Endothelial cell of umbilical vein (primary cell): ENCODE data around the gene IGF2R. TPM values are rescaled to one million over a fixed set of nuclear protein-coding genes. Genes with fewer than 3 reads are reported as not detected.

Source experiments
- Bru-seq: library from RNA; stranded (reverse); fragments of 400-500 nt; gene quantifications from one replicate; lab custom pipeline; 2021; lab: Mats Ljungman, UMichigan
- BruChase-seq, 2 experiments: library from RNA; stranded (reverse); fragments of 400-500 nt; gene quantifications; one replicate each; lab custom pipeline; 2021; lab: Mats Ljungman, UMichigan
- BruUV-seq: library from RNA; stranded (reverse); fragments of 400-500 nt; replicated peaks from 2 replicates; lab custom pipeline; 2021; lab: Mats Ljungman, UMichigan
- CTCF ChIA-PET: fragments of 300-600, 350-600 bp; sonication (Branson Sonifier 250); formaldehyde crosslinking; loops from one replicate; lab custom pipeline; 2021; ENCODE audit warnings: antibody characterized with exemption, inconsistent platforms; lab: Charles Lee
- POLR2A ChIA-PET: fragments of 300-600, 350-600 bp; sonication (Branson Sonifier 250); formaldehyde crosslinking; loops from one replicate; lab custom pipeline; 2021; ENCODE audit warnings: antibody characterized with exemption, inconsistent platforms; lab: Charles Lee
- DNase-seq: peaks from one replicate; pipeline ENCODE4 v3.0.0-alpha.2; 2011; ENCODE audit warnings: low read depth, low spot score
- FAIRE-seq: peaks from 2 replicates; lab custom pipeline; 2011; peaks lifted over from hg19 to GRCh38; lab: Jason Lieb, UNC
- H2AFZ ChIP-seq: 2 replicates; pipeline ENCODE4 v1.6.0; 2012; ENCODE audit warnings: low read depth, low read length, control low read depth, inconsistent platforms
- H3K27ac ChIP-seq: 2 replicates; pipeline ENCODE4 v1.5.1; 2011; ENCODE audit warnings: low read depth, mild to moderate bottlenecking, control low read depth, low read length, moderate library complexity; ENCODE audit not compliant: insufficient read depth
- H3K27me3 ChIP-seq, 2 experiments: 2 replicates each; pipeline versions ENCODE4 v1.6.0 to v1.6.1; 2011; ENCODE audit warnings: low read length in 2 of 2, mixed read lengths in 1 of 2; ENCODE audit not compliant: control insufficient read depth in 2 of 2, insufficient read depth in 2 of 2
- H3K36me3 ChIP-seq, 2 experiments: 2 replicates in 1 of 2; 3 replicates in 1 of 2; pipeline ENCODE4 v1.5.1; 2011; ENCODE audit warnings: low read length in 2 of 2, mild to moderate bottlenecking in 1 of 2, moderate library complexity in 1 of 2; ENCODE audit not compliant: control insufficient read depth in 2 of 2, insufficient read depth in 2 of 2; ENCODE audit errors: extremely low read depth in 1 of 2
- H3K4me1 ChIP-seq: 3 replicates; pipeline ENCODE4 v1.5.1; 2011; ENCODE audit warnings: mild to moderate bottlenecking, low read length; ENCODE audit not compliant: control insufficient read depth, insufficient read depth; ENCODE audit errors: extremely low read depth
- H3K4me2 ChIP-seq: 2 replicates; pipeline ENCODE4 v1.6.1; 2011; ENCODE audit warnings: low read length, control low read depth, mixed read lengths; ENCODE audit not compliant: insufficient read depth
- H3K4me3 ChIP-seq, 3 experiments: fragments of 200-600 bp in 1 of 3; sonication (generic), shearing (Covaris generic) in 1 of 3; replicated peaks in 1 of 3; 2 replicates each; pipeline ENCODE4 v1.5.1; 2011 to 2016; ENCODE audit warnings: control low read depth in 3 of 3, low read length in 3 of 3, mild to moderate bottlenecking in 2 of 3, inconsistent platforms in 1 of 3, low read depth in 1 of 3, moderate library complexity in 1 of 3; ENCODE audit not compliant: insufficient read depth in 1 of 3
- H3K79me2 ChIP-seq: 2 replicates; pipeline ENCODE4 v1.6.0; 2012; ENCODE audit warnings: low read length, inconsistent platforms; ENCODE audit not compliant: control insufficient read depth, insufficient read depth
- H3K9ac ChIP-seq: replicated peaks from 2 replicates; pipeline ENCODE3; 2011; ENCODE audit warnings: low read length, control low read depth; ENCODE audit not compliant: insufficient read depth; ENCODE audit errors: extremely low read depth
- H3K9me1 ChIP-seq: replicated peaks from 3 replicates; pipeline ENCODE4 v1.6.0; 2011; ENCODE audit warnings: mild to moderate bottlenecking, low read length; ENCODE audit not compliant: control insufficient read depth, insufficient read depth; ENCODE audit errors: extremely low read depth
- H3K9me3 ChIP-seq: replicated peaks from 2 replicates; pipeline ENCODE4 v1.5.1; 2012; ENCODE audit warnings: low read length, inconsistent platforms; ENCODE audit not compliant: control insufficient read depth, insufficient read depth
- H4K20me1 ChIP-seq: replicated peaks from 2 replicates; pipeline ENCODE3; 2011; ENCODE audit warnings: mild to moderate bottlenecking, low read length; ENCODE audit not compliant: control insufficient read depth, insufficient read depth; ENCODE audit errors: extremely low read depth
- EZH2 ChIP-seq: IDR thresholded peaks from 2 replicates; pipeline ENCODE4 v1.6.1; 2012; ENCODE audit warnings: borderline replicate concordance, low read depth, mild to moderate bottlenecking, moderate library complexity, low read length, inconsistent platforms; ENCODE audit not compliant: severe bottlenecking
- GATA2 ChIP-seq: IDR thresholded peaks from 2 replicates; pipeline ENCODE4 v1.7.0; 2011; ENCODE audit warnings: low read depth, mild to moderate bottlenecking, moderate library complexity, mixed read lengths, low read length; ENCODE audit not compliant: insufficient read length, insufficient read depth
- MAX ChIP-seq: IDR thresholded peaks from 2 replicates; pipeline ENCODE4 v1.6.1; 2011; ENCODE audit not compliant: insufficient read depth, insufficient read length
- POLR2A ChIP-seq: IDR thresholded peaks from 2 replicates; pipeline ENCODE4 v1.6.1; 2012; ENCODE audit warnings: low read depth, mild to moderate bottlenecking, control low read depth, low read length
- POLR2AphosphoS5 ChIP-seq: IDR thresholded peaks from 2 replicates; pipeline ENCODE4 v1.6.1; 2012; ENCODE audit warnings: low read depth, mild to moderate bottlenecking, control low read depth, low read length, moderate library complexity; ENCODE audit not compliant: insufficient read depth
- dilution Hi-C: fragments of 300-500 bp; cut with MboI; formaldehyde crosslinking; loops from one replicate; pipeline ENCODE4 v1.15.0; 2019; ENCODE audit warnings: low sequenced_read_pairs; ENCODE audit not compliant: extremely low pct_ligation_motif_present
- intact Hi-C: fragments of 100-400 bp; cut with micrococcal nuclease; formaldehyde crosslinking; loops from one replicate; pipeline ENCODE4 v1.10.0; 2022
- long read RNA-seq: library from polyadenylated mRNA; stranded (forward); transcript quantifications from one replicate; pipeline ENCODE4 v2.0.0, GENCODE V29; 2021
- polyA minus RNA-seq, 3 experiments: library from RNA; depleted of rRNA, polyadenylated mRNA; stranded (reverse); fragments of >200 nt; gene quantifications; 1 replicate in 1 of 3; 2 replicates in 2 of 3; pipeline ENCODE4 v1.2.3, GENCODE V29; 2011
- polyA plus RNA-seq, 4 experiments: library from polyadenylated mRNA; depleted of rRNA in 3 of 4; stranded (reverse) in 3 of 4; unstranded in 1 of 4; fragments of >200 nt; gene quantifications; 2 replicates each; pipeline versions ENCODE4 v1.2.1 to v1.2.3, GENCODE V29; 2011 to 2012; ENCODE audit warnings: missing spikeins in 1 of 4
- total RNA-seq: library from RNA; stranded (reverse); gene quantifications from 2 replicates; pipeline ENCODE4 v1.2.3, GENCODE V29; 2021
- TF ChIP-seq, protein P1 (sequence below), 2 donors: IDR thresholded peaks; 1 replicate in 1 of 2; 2 replicates in 1 of 2; pipeline ENCODE4 v1.5.1; 2011; ENCODE audit warnings: low read length in 2 of 2, mild to moderate bottlenecking in 2 of 2, moderate library complexity in 2 of 2, control low read depth in 1 of 2, inconsistent platforms in 1 of 2, low read depth in 1 of 2; ENCODE audit not compliant: insufficient read depth in 1 of 2; ENCODE audit errors: extremely low read depth in 1 of 2

The IGF2R gene, protein sequence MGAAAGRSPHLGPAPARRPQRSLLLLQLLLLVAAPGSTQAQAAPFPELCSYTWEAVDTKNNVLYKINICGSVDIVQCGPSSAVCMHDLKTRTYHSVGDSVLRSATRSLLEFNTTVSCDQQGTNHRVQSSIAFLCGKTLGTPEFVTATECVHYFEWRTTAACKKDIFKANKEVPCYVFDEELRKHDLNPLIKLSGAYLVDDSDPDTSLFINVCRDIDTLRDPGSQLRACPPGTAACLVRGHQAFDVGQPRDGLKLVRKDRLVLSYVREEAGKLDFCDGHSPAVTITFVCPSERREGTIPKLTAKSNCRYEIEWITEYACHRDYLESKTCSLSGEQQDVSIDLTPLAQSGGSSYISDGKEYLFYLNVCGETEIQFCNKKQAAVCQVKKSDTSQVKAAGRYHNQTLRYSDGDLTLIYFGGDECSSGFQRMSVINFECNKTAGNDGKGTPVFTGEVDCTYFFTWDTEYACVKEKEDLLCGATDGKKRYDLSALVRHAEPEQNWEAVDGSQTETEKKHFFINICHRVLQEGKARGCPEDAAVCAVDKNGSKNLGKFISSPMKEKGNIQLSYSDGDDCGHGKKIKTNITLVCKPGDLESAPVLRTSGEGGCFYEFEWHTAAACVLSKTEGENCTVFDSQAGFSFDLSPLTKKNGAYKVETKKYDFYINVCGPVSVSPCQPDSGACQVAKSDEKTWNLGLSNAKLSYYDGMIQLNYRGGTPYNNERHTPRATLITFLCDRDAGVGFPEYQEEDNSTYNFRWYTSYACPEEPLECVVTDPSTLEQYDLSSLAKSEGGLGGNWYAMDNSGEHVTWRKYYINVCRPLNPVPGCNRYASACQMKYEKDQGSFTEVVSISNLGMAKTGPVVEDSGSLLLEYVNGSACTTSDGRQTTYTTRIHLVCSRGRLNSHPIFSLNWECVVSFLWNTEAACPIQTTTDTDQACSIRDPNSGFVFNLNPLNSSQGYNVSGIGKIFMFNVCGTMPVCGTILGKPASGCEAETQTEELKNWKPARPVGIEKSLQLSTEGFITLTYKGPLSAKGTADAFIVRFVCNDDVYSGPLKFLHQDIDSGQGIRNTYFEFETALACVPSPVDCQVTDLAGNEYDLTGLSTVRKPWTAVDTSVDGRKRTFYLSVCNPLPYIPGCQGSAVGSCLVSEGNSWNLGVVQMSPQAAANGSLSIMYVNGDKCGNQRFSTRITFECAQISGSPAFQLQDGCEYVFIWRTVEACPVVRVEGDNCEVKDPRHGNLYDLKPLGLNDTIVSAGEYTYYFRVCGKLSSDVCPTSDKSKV (N-terminal part only)
- 59.7 and 60.2 TPM in 2 replicates for total RNA-seq
- polyA plus RNA-seq: 11.3 and 16.3 TPM in 2 replicates
- polyA plus RNA-seq (2011; cell fraction: cytosol; rRNA removed): 16.8 and 16.9 TPM in 2 replicates
- 29.3 and 33.9 TPM in 2 replicates for polyA plus RNA-seq (2011; cell fraction: nucleus; rRNA removed)
- polyA plus RNA-seq (2012): 35.0 and 39.8 TPM in 2 replicates
- 86.9 and 104 TPM in 2 replicates for polyA minus RNA-seq
- 14.3 TPM for polyA minus RNA-seq (2011; cell fraction: cytosol; rRNA and poly(A)+ RNA removed)
- 71.1 and 81.1 TPM in 2 replicates for polyA minus RNA-seq (2011; cell fraction: nucleus; rRNA and poly(A)+ RNA removed)
- Bru-seq, nascent RNA: percentile 67 among the genes with signal in this experiment
- percentile 75 among the genes with signal in this experiment for BruChase-seq, experiment 1, labeled RNA remaining after a 6-hour chase
- BruChase-seq, experiment 2, labeled RNA remaining after a 2-hour chase: percentile 72 among the genes with signal in this experiment
- long read RNA-seq, full-length matches to known transcripts: 6 of 40 reads
- long read RNA-seq, partial matches to known transcripts: 25 of 40 reads
- long read RNA-seq, other reads (novel, unspliced or antisense): 9 of 40 reads

DNA sequence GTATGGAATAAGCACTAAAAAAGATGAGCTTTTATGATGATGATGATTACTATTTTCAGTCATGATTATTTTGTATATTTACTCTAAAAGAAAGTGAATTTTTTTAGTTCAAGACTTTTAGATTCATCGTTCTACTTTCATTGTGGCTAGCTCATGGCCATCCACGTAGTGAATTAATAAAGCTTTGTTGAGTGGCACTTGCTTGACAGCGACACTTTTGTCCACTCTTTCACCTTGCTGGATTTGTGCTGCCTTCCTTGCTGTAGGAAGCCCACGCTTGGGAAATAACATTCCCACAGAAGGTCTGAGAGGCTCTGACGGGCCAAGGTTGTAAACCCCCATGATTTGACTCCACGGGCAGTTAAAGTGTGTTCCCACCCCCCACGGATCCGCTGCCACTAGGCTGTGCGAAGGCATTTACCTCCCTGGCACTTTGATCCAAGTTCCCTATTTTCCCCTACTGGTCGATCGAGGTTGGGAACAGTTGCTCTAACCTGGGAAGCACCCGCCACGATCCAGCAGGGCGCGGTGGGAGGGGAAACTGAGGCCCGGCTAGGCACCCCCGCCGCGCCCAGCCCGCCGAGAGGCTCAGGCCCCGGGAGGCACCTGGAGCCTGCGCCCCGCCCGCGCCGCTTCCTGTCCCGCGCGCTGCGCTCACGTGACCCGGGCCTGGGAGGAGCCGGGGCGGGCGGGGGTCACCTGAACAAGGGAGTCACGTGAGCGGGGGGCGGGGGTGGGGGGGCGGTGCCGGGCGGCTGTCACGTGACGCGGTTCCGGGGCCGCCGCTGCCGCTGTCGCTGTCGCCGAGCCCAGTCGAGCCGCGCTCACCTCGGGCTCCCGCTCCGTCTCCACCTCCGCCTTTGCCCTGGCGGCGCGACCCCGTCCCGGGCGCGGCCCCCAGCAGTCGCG is at the start of gene IGF2R:
Gene IGF2R (plus strand): TSS at position 788 of the 909 bp plus-strand sequence. CDS start 165 bp downstream, outside the sequence.
- Histone ChIP-seq H3K27ac (peak within 1 kb of the TSS; percentile 58), H3K36me3 (no peaks in the 10 kb centered on the region), H3K9me1 (no peaks in the 10 kb centered on the region), H3K27me3 (peaks cover 6 to 14% of the 10 kb centered on the region in 2 experiments), H3K9ac (peak within 1 kb of the TSS; percentile 76), H4K20me1 (peaks cover 3% of the 10 kb centered on the region), H3K79me2 (peaks cover 5% of the 10 kb centered on the region), H3K4me1 (peaks cover 8% of the 10 kb centered on the region), H2AFZ (peak within 1 kb of the TSS; percentile 99), H3K4me2 (peak within 1 kb of the TSS; percentile 98), H3K9me3 (no peaks in the 10 kb centered on the region), H3K4me3 (peak within 1 kb of the TSS; percentile 71 to 93 (median 79))
- POLR2A ChIA-PET: interaction anchor here (0.9 kb wide), 1 partner anchor 866 kb away, joined by 3 read pairs; no protein-coding TSS in a partner anchor
- intact Hi-C loops: loop anchor here (1.0 to 5.0 kb wide), 2 partner anchors 119 to 179 kb away; partner anchors contain the start of gene TCP1
- CTCF ChIA-PET: interaction anchor here (0.9 to 2.2 kb wide), 7 partner anchors 8 to 120 kb away, joined by 3 to 7 read pairs (median 3); no protein-coding TSS in a partner anchor
- TF ChIP-seq POLR2A (peak; percentile 67), POLR2AphosphoS5 (peak; percentile 67), MAX (peak; percentile 57), EZH2 (no peak), GATA2 (no peak)
- TF ChIP-seq, protein P1, sequence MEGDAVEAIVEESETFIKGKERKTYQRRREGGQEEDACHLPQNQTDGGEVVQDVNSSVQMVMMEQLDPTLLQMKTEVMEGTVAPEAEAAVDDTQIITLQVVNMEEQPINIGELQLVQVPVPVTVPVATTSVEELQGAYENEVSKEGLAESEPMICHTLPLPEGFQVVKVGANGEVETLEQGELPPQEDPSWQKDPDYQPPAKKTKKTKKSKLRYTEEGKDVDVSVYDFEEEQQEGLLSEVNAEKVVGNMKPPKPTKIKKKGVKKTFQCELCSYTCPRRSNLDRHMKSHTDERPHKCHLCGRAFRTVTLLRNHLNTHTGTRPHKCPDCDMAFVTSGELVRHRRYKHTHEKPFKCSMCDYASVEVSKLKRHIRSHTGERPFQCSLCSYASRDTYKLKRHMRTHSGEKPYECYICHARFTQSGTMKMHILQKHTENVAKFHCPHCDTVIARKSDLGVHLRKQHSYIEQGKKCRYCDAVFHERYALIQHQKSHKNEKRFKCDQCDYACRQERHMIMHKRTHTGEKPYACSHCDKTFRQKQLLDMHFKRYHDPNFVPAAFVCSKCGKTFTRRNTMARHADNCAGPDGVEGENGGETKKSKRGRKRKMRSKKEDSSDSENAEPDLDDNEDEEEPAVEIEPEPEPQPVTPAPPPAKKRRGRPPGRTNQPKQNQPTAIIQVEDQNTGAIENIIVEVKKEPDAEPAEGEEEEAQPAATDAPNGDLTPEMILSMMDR (IDR thresholded peaks at IDR 0.05; ENCODE audit: extremely low read depth in 1 of 2, insufficient read depth in 1 of 2, low read depth in 1 of 2, low read length in 2 of 2): peak in 1 of 2 donors; percentile 23
- dilution Hi-C loops: no loop called here
- TSS peak; percentile 66 for BruUV-seq
- DNase-seq: peak; percentile 69
- FAIRE-seq: peak; percentile 61
